Liver (tissue), 9 donors: ENCODE results near the gene ZSCAN18. TPM values are rescaled to one million over a fixed set of nuclear protein-coding genes. Genes with fewer than 3 reads are reported as not detected.

Experiments used
- DNase-seq: peaks from one replicate; pipeline ENCODE4 v3.0.0-alpha.2; 2017; ENCODE audit warnings: low spot score
- H3K27ac ChIP-seq, 2 donors: one replicate each; pipeline ENCODE4 v1.7.0; 2013; ENCODE audit warnings: inconsistent platforms in 2 of 2, low read length in 2 of 2, control low read depth in 1 of 2, low read depth in 1 of 2, mild to moderate bottlenecking in 1 of 2
- H3K27me3 ChIP-seq, 4 donors: one replicate each; pipeline versions ENCODE4 v1.6.1 to v1.7.0; 2013; ENCODE audit warnings: low read length in 3 of 4, inconsistent platforms in 1 of 4, mild to moderate bottlenecking in 1 of 4, moderate library complexity in 1 of 4; ENCODE audit not compliant: control insufficient read depth in 4 of 4, insufficient read depth in 4 of 4
- H3K36me3 ChIP-seq, 4 donors: one replicate each; pipeline versions ENCODE4 v1.6.1 to v1.7.0; 2013; ENCODE audit warnings: low read length in 3 of 4, mild to moderate bottlenecking in 3 of 4, low read depth in 1 of 4, moderate library complexity in 1 of 4; ENCODE audit not compliant: control insufficient read depth in 4 of 4, insufficient read depth in 3 of 4
- H3K4me1 ChIP-seq, 4 donors: one replicate each; pipeline versions ENCODE4 v1.6.1 to v1.7.0; 2013; ENCODE audit warnings: low read length in 3 of 4, mild to moderate bottlenecking in 3 of 4, moderate library complexity in 1 of 4; ENCODE audit not compliant: control insufficient read depth in 4 of 4, insufficient read depth in 4 of 4
- H3K4me3 ChIP-seq, 3 donors: one replicate each; pipeline versions ENCODE4 v1.6.1 to v1.7.0; 2013; ENCODE audit warnings: low read length in 3 of 3, control low read depth in 1 of 3, low read depth in 1 of 3, mild to moderate bottlenecking in 1 of 3
- H3K9ac ChIP-seq, 2 donors: one replicate each; pipeline ENCODE4 v1.7.0; 2013; ENCODE audit warnings: low read length in 2 of 2, mild to moderate bottlenecking in 2 of 2, moderate library complexity in 2 of 2, control low read depth in 1 of 2, low read depth in 1 of 2
- H3K9me3 ChIP-seq, 4 donors: one replicate each; pipeline versions ENCODE4 v1.6.1 to v1.7.0; 2013; ENCODE audit warnings: low read length in 3 of 4; ENCODE audit not compliant: control insufficient read depth in 4 of 4
- EGR1 ChIP-seq, 2 donors: IDR thresholded peaks; 2 replicates each; pipeline ENCODE4 v1.6.1; 2016 to 2018; ENCODE audit warnings: antibody characterized with exemption in 2 of 2, low read depth in 2 of 2
- FOXA1 ChIP-seq: IDR thresholded peaks from 2 replicates; pipeline ENCODE4 v1.6.1; 2016; ENCODE audit warnings: antibody characterized with exemption
- FOXA2 ChIP-seq: IDR thresholded peaks from 2 replicates; pipeline ENCODE4 v1.6.1; 2016; ENCODE audit warnings: antibody characterized with exemption
- GABPA ChIP-seq, 2 donors: IDR thresholded peaks in 1 of 2; conservative IDR thresholded peaks in 1 of 2; 2 replicates each; pipeline ENCODE4 v1.6.1; 2016; ENCODE audit warnings: antibody characterized with exemption in 2 of 2, mild to moderate bottlenecking in 1 of 2, moderate library complexity in 1 of 2
- HNF4A ChIP-seq, 2 donors: conservative IDR thresholded peaks; 2 replicates each; pipeline ENCODE4 v1.6.1; 2016; ENCODE audit warnings: antibody characterized with exemption in 2 of 2, mild to moderate bottlenecking in 2 of 2
- HNF4G ChIP-seq: IDR thresholded peaks from 2 replicates; pipeline ENCODE4 v1.6.1; 2016; ENCODE audit warnings: antibody characterized with exemption
- JUND ChIP-seq, 2 donors: IDR thresholded peaks; 2 replicates each; pipeline ENCODE4 v1.6.1; 2016; ENCODE audit warnings: antibody characterized with exemption in 2 of 2
- MAX ChIP-seq: IDR thresholded peaks from 2 replicates; pipeline ENCODE4 v1.6.1; 2016; ENCODE audit warnings: antibody characterized with exemption
- NR2F2 ChIP-seq: IDR thresholded peaks from 2 replicates; pipeline ENCODE4 v1.6.1; 2016; ENCODE audit warnings: antibody characterized with exemption
- RAD21 ChIP-seq, 2 donors: IDR thresholded peaks; 2 replicates each; pipeline ENCODE4 v1.6.1; 2016; ENCODE audit warnings: antibody characterized with exemption in 2 of 2, mild to moderate bottlenecking in 2 of 2
- RXRA ChIP-seq, 2 donors: IDR thresholded peaks; 2 replicates each; pipeline ENCODE4 v1.6.1; 2017 to 2018; ENCODE audit warnings: antibody characterized with exemption in 2 of 2, mild to moderate bottlenecking in 1 of 2
- SP1 ChIP-seq: IDR thresholded peaks from 2 replicates; pipeline ENCODE4 v1.6.1; 2018; ENCODE audit warnings: antibody characterized with exemption, mild to moderate bottlenecking
- TAF1 ChIP-seq: conservative IDR thresholded peaks from 2 replicates; pipeline ENCODE4 v1.6.1; 2016; ENCODE audit warnings: antibody characterized with exemption, mild to moderate bottlenecking
- YY1 ChIP-seq: IDR thresholded peaks from 2 replicates; pipeline ENCODE4 v1.6.1; 2016; ENCODE audit warnings: antibody characterized with exemption, mild to moderate bottlenecking
- ZBTB33 ChIP-seq: IDR thresholded peaks from 2 replicates; pipeline ENCODE4 v1.6.1; 2016; ENCODE audit warnings: antibody characterized with exemption
- WGBS: extraction: QIAGEN DNeasy Blood & Tissue Kit; methylation state at CpG from one replicate; pipeline ENCODE4 v1.1.7; 2013; 5-methylcytosine and 5-hydroxymethylcytosine counted together
- polyA plus RNA-seq, 2 donors: library from polyadenylated mRNA; stranded (reverse) in 1 of 2; unstranded in 1 of 2; fragments of 200-250 nt in 1 of 2; fragments of >200 nt in 1 of 2; fragmentation: Nextera tagmentation in 1 of 2; extraction: Ambion mirVana in 1 of 2; gene quantifications; one replicate each; pipeline versions ENCODE4 v1.2.1 to v1.2.3, GENCODE V29; 2013 to 2015
- total RNA-seq, 2 donors: library from RNA; depleted of rRNA; stranded (reverse); fragments of >200 nt; gene quantifications; one replicate each; pipeline ENCODE4 v1.2.3, GENCODE V29; 2014
- TF ChIP-seq, protein P1 (sequence below): IDR thresholded peaks from 2 replicates; pipeline ENCODE4 v1.6.1; 2016; ENCODE audit warnings: antibody characterized with exemption
- TF ChIP-seq, protein P2 (sequence below): fragments of 150-350 bp; IDR thresholded peaks from 2 replicates; pipeline ENCODE4 v1.5.1; 2017; ENCODE audit warnings: improper control_type of control experiment, low read depth, low read length; ENCODE audit not compliant: missing input control
- TF ChIP-seq, protein P3 (sequence below): IDR thresholded peaks from 2 replicates; pipeline ENCODE4 v1.6.1; 2016; ENCODE audit warnings: antibody characterized with exemption, mild to moderate bottlenecking
- donor health status: healthy.
- donor health status: healthy.
- donor health status: healthy.
- donor health status: healthy.
- donor health status: healthy.

ZSCAN18 gene
- total and polyA plus RNA-seq, 4 donors: 2.1 to 21.7 (median 11.7) TPM

- Histone ChIP-seq H3K9me3 (peaks cover 39 to 65% (median 57%) of the 10 kb centered on the region in 4 donors), H3K27me3 (no peaks in the 10 kb centered on the region), H3K36me3 (no peaks in the 10 kb centered on the region), H3K27ac (no peak overlapping the region), H3K9ac (no peak overlapping the region), H3K4me3 (peak overlapping the region in 1 of 3 donors; percentile 22), H3K4me1 (no peaks in the 10 kb centered on the region)
- WGBS: 79% methylated on average over 21 of the region's 21 CpGs
- no peak for TF ChIP-seq EGR1 (IDR thresholded peaks at IDR 0.05; ENCODE audit: low read depth in 2 of 2)
- TF ChIP-seq MAX: no peak
- TF ChIP-seq ZBTB33: no peak
- TF ChIP-seq, protein P1, sequence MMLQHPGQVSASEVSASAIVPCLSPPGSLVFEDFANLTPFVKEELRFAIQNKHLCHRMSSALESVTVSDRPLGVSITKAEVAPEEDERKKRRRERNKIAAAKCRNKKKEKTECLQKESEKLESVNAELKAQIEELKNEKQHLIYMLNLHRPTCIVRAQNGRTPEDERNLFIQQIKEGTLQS: no peak
- no peak for TF ChIP-seq JUND (IDR thresholded peaks at IDR 0.05)
- no peak for TF ChIP-seq RXRA (IDR thresholded peaks at IDR 0.05)
- TF ChIP-seq HNF4G: no peak
- no peak for TF ChIP-seq RAD21 (IDR thresholded peaks at IDR 0.05)
- TF ChIP-seq, protein P2, sequence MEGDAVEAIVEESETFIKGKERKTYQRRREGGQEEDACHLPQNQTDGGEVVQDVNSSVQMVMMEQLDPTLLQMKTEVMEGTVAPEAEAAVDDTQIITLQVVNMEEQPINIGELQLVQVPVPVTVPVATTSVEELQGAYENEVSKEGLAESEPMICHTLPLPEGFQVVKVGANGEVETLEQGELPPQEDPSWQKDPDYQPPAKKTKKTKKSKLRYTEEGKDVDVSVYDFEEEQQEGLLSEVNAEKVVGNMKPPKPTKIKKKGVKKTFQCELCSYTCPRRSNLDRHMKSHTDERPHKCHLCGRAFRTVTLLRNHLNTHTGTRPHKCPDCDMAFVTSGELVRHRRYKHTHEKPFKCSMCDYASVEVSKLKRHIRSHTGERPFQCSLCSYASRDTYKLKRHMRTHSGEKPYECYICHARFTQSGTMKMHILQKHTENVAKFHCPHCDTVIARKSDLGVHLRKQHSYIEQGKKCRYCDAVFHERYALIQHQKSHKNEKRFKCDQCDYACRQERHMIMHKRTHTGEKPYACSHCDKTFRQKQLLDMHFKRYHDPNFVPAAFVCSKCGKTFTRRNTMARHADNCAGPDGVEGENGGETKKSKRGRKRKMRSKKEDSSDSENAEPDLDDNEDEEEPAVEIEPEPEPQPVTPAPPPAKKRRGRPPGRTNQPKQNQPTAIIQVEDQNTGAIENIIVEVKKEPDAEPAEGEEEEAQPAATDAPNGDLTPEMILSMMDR: no peak
- TF ChIP-seq, protein P3, sequence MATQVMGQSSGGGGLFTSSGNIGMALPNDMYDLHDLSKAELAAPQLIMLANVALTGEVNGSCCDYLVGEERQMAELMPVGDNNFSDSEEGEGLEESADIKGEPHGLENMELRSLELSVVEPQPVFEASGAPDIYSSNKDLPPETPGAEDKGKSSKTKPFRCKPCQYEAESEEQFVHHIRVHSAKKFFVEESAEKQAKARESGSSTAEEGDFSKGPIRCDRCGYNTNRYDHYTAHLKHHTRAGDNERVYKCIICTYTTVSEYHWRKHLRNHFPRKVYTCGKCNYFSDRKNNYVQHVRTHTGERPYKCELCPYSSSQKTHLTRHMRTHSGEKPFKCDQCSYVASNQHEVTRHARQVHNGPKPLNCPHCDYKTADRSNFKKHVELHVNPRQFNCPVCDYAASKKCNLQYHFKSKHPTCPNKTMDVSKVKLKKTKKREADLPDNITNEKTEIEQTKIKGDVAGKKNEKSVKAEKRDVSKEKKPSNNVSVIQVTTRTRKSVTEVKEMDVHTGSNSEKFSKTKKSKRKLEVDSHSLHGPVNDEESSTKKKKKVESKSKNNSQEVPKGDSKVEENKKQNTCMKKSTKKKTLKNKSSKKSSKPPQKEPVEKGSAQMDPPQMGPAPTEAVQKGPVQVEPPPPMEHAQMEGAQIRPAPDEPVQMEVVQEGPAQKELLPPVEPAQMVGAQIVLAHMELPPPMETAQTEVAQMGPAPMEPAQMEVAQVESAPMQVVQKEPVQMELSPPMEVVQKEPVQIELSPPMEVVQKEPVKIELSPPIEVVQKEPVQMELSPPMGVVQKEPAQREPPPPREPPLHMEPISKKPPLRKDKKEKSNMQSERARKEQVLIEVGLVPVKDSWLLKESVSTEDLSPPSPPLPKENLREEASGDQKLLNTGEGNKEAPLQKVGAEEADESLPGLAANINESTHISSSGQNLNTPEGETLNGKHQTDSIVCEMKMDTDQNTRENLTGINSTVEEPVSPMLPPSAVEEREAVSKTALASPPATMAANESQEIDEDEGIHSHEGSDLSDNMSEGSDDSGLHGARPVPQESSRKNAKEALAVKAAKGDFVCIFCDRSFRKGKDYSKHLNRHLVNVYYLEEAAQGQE: no peak
- no peak for TF ChIP-seq HNF4A (conservative IDR thresholded peaks at IDR 0.05)
- TF ChIP-seq YY1: no peak
- no peak for TF ChIP-seq GABPA (IDR thresholded peaks at IDR 0.05 in 1 of 2, conservative IDR thresholded peaks at IDR 0.05 in 1 of 2)
- no peak for TF ChIP-seq FOXA2
- no peak for TF ChIP-seq TAF1
- no peak for TF ChIP-seq NR2F2
- TF ChIP-seq FOXA1: no peak
- no peak for TF ChIP-seq SP1
- no peak for DNase-seq
These were observed 57.1 kb downstream of the ZSCAN18 start for GRCh38 chr19:58040751-58041525.
